Stomach (tissue), 4 donors: ENCODE results near the gene SLC17A7.

ENCODE experiments used
- CTCF ChIP-seq, 7 experiments: fragments of 450-650 bp in 4 of 7; fragments of 200-600 bp in 3 of 7; sonication (generic) in 3 of 7; IDR thresholded peaks; one replicate each; pipeline ENCODE4 v1.5.1; 2016 to 2019; ENCODE audit warnings: antibody characterized with exemption in 7 of 7, control low read depth in 2 of 7, mild to moderate bottlenecking in 1 of 7
- EP300 ChIP-seq: sonication (generic); formaldehyde crosslinking; IDR thresholded peaks from one replicate; pipeline ENCODE4 v1.6.1; 2017; ENCODE audit warnings: antibody characterized with exemption
- POLR2A ChIP-seq, 4 donors: fragments of 450-650 bp; IDR thresholded peaks; one replicate each; pipeline ENCODE4 v1.6.1; 2016; ENCODE audit warnings: antibody characterized with exemption in 4 of 4, control low read depth in 2 of 4, mild to moderate bottlenecking in 1 of 4, moderate library complexity in 1 of 4
- POLR2AphosphoS5 ChIP-seq, 3 donors: sonication (generic); formaldehyde crosslinking; IDR thresholded peaks; one replicate each; pipeline ENCODE4 v1.6.1; 2016; ENCODE audit warnings: antibody characterized with exemption in 3 of 3

GRCh38 chr19:49422407-49423070 is 18.8 kb downstream of the SLC17A7 start:
- TF ChIP-seq CTCF (IDR thresholded peaks at IDR 0.05) = peak in 2 of 7 experiments; percentile 14 to 15
- TF ChIP-seq POLR2A (IDR thresholded peaks at IDR 0.05) = no peak
- TF ChIP-seq POLR2AphosphoS5 (IDR thresholded peaks at IDR 0.05) = no peak
- no peak for TF ChIP-seq EP300
